ENCODE results near the gene ANXA2.

Gene ANXA2

GRCh38 chr15:60373745-60374144 lies 24.0 kb downstream of the ANXA2 start:
- Histone ChIP-seq H3K4me2 (ENCODE audit: low read length) (no peak overlapping the region), H3K27ac (ENCODE audit: low read depth, low read length, poor library complexity, severe bottlenecking) (no peak overlapping the region), H3K4me3 (ENCODE audit: low read depth, low read length, poor library complexity, severe bottlenecking) (no peak overlapping the region), H3K27me3 (ENCODE audit: insufficient read depth, low read length) (no peaks in the 10 kb centered on the region), H3K79me2 (ENCODE audit: insufficient read depth, low read length) (no peaks in the 10 kb centered on the region), H2AFZ (ENCODE audit: low read length) (no peak overlapping the region), H3K4me1 (ENCODE audit: insufficient read depth, low read length, severe bottlenecking) (no peaks in the 10 kb centered on the region), H4K20me1 (ENCODE audit: insufficient read depth, low read length) (no peaks in the 10 kb centered on the region), H3K9ac (ENCODE audit: low read length) (no peak overlapping the region), H3K36me3 (ENCODE audit: insufficient read depth, low read length) (no peaks in the 10 kb centered on the region), H3F3A (ENCODE audit: insufficient read depth, low read length) (no peaks in the 10 kb centered on the region), H3K9me3 (ENCODE audit: low read length) (no peaks in the 10 kb centered on the region), H3K9me2 (ENCODE audit: low read depth, low read length) (no peaks in the 10 kb centered on the region)
- no peak for TF ChIP-seq CTCF (IDR thresholded peaks at IDR 0.05; ENCODE audit: low read length)
- no peak for TF ChIP-seq EZH2 (IDR thresholded peaks at IDR 0.05; ENCODE audit: borderline replicate concordance, low read length)

- no peaks in the 10 kb centered on the region for H3K9me3 ChIP-seq (ENCODE audit: low read length)
- H3K4me2 ChIP-seq (ENCODE audit: low read length), result no peak overlapping the region
- H3K4me3 ChIP-seq (ENCODE audit: low read depth, low read length, poor library complexity, severe bottlenecking), result no peak overlapping the region
- H3K9me2 ChIP-seq (ENCODE audit: low read depth, low read length), result no peaks in the 10 kb centered on the region
- TF ChIP-seq CTCF (IDR thresholded peaks at IDR 0.05; ENCODE audit: low read length), result no peak
- no peak for TF ChIP-seq EZH2 (IDR thresholded peaks at IDR 0.05; ENCODE audit: borderline replicate concordance, low read length)
- H4K20me1 ChIP-seq (ENCODE audit: insufficient read depth, low read length), result no peaks in the 10 kb centered on the region
- no peaks in the 10 kb centered on the region for H3K4me1 ChIP-seq (ENCODE audit: insufficient read depth, low read length, severe bottlenecking)
- H3K27me3 ChIP-seq (ENCODE audit: insufficient read depth, low read length), result no peaks in the 10 kb centered on the region
- H3K36me3 ChIP-seq (ENCODE audit: insufficient read depth, low read length), result no peaks in the 10 kb centered on the region
- H3K27ac ChIP-seq (ENCODE audit: low read depth, low read length, poor library complexity, severe bottlenecking), result no peak overlapping the region
- no peak overlapping the region for H3K9ac ChIP-seq (ENCODE audit: low read length)
- H2AFZ ChIP-seq (ENCODE audit: low read length), result no peak overlapping the region
- no peaks in the 10 kb centered on the region for H3K79me2 ChIP-seq (ENCODE audit: insufficient read depth, low read length)
- H3F3A ChIP-seq (ENCODE audit: insufficient read depth, low read length), result no peaks in the 10 kb centered on the region
These were observed 24.5 kb downstream of the ANXA2 start for GRCh38 chr15:60373327-60373726.

GRCh38 chr15:60372756-60373155 lies 25.0 kb downstream of the ANXA2 start:
- H3K4me3 ChIP-seq (ENCODE audit: low read depth, low read length, poor library complexity, severe bottlenecking), result no peak overlapping the region
- H3K4me1 ChIP-seq (ENCODE audit: insufficient read depth, low read length, severe bottlenecking), result no peaks in the 10 kb centered on the region
- no peaks in the 10 kb centered on the region for H3K9me2 ChIP-seq (ENCODE audit: low read depth, low read length)
- no peaks in the 10 kb centered on the region for H3F3A ChIP-seq (ENCODE audit: insufficient read depth, low read length)
- no peak overlapping the region for H3K27ac ChIP-seq (ENCODE audit: low read depth, low read length, poor library complexity, severe bottlenecking)
- no peaks in the 10 kb centered on the region for H3K9me3 ChIP-seq (ENCODE audit: low read length)
- H2AFZ ChIP-seq (ENCODE audit: low read length), result no peak overlapping the region
- TF ChIP-seq CTCF (IDR thresholded peaks at IDR 0.05; ENCODE audit: low read length) (no peak), EZH2 (IDR thresholded peaks at IDR 0.05; ENCODE audit: borderline replicate concordance, low read length) (no peak)
- no peaks in the 10 kb centered on the region for H3K79me2 ChIP-seq (ENCODE audit: insufficient read depth, low read length)
- H3K9ac ChIP-seq (ENCODE audit: low read length), result no peak overlapping the region
- H3K4me2 ChIP-seq (ENCODE audit: low read length), result no peak overlapping the region
- H3K36me3 ChIP-seq (ENCODE audit: insufficient read depth, low read length), result no peaks in the 10 kb centered on the region
- no peaks in the 10 kb centered on the region for H4K20me1 ChIP-seq (ENCODE audit: insufficient read depth, low read length)
- no peaks in the 10 kb centered on the region for H3K27me3 ChIP-seq (ENCODE audit: insufficient read depth, low read length)

Data from OCI-LY1 (cell line).